Measurements from ENCODE around the gene KIAA0513.
"Not testable (repeated sequence)": the region's sequence is repeated elsewhere in the genome, so short reads cannot be mapped to it uniquely, and the experiment has no call there.

The KIAA0513 gene

DNA sequence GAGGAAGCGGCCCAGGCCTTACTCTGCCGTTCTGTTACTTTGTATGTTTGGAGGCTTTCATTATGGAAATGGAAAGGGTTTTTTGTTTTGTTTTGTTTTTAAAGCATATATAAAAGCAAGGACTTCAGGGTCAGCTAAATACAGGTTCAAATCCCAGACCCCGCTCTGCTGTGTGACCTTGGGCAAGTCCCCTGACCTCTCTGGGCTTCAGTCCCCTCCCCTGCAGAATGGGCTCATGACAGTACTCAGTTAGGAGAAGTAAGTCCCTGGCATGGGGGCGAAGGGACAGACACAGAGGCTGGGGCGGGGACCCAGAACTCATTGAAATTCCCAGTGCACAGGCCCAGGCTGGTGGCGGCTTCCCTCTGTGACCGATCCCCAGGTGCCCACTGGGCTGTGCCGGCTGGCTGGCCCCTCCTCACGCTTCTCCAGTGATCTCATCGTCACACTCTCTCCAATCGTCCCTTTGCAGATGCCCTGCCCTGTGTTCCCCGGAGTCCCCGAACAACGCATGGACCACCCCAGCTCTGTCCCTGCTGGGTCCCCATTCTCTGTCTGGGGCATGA lies 85.7 kb downstream of the KIAA0513 start:
- TF ChIP-seq, protein P1, sequence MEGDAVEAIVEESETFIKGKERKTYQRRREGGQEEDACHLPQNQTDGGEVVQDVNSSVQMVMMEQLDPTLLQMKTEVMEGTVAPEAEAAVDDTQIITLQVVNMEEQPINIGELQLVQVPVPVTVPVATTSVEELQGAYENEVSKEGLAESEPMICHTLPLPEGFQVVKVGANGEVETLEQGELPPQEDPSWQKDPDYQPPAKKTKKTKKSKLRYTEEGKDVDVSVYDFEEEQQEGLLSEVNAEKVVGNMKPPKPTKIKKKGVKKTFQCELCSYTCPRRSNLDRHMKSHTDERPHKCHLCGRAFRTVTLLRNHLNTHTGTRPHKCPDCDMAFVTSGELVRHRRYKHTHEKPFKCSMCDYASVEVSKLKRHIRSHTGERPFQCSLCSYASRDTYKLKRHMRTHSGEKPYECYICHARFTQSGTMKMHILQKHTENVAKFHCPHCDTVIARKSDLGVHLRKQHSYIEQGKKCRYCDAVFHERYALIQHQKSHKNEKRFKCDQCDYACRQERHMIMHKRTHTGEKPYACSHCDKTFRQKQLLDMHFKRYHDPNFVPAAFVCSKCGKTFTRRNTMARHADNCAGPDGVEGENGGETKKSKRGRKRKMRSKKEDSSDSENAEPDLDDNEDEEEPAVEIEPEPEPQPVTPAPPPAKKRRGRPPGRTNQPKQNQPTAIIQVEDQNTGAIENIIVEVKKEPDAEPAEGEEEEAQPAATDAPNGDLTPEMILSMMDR (IDR thresholded peaks at IDR 0.05; ENCODE audit: extremely low read depth, insufficient read depth, missing control alignments): no peak
- no peak for DNase-seq (ENCODE audit: low spot score)
- in situ Hi-C loops (cut with MboI; ENCODE audit: low pct_unique_long_range_greater_than_20kb, low sequenced_read_pairs, unreplicated experiment): no loop called here

DNA sequence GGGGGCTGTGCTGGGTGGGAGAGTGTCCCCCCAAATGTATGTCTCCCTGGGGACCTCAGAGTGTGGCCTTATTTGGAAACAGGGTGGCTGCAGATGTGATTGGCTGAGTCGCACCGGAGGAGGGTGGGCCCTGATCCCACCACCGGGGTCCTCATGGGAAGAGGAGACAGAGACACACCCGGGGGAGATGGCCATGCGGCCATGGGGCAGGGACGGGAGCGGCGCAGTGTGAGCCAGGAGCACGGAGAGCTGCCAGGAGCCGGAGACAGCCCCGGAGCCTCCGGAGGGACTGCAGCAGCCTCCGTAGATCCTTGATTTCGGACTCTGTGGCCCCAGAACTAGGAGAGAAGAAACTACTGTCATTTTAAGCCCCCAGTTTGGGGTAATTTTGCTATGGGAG lies 86.3 kb downstream of the KIAA0513 start:
- no peak for DNase-seq (ENCODE audit: low spot score)
- in situ Hi-C loops (cut with MboI; ENCODE audit: low pct_unique_long_range_greater_than_20kb, low sequenced_read_pairs, unreplicated experiment): no loop called here
- TF ChIP-seq, protein P1 (IDR thresholded peaks at IDR 0.05; ENCODE audit: extremely low read depth, insufficient read depth, missing control alignments): no peak

DNA sequence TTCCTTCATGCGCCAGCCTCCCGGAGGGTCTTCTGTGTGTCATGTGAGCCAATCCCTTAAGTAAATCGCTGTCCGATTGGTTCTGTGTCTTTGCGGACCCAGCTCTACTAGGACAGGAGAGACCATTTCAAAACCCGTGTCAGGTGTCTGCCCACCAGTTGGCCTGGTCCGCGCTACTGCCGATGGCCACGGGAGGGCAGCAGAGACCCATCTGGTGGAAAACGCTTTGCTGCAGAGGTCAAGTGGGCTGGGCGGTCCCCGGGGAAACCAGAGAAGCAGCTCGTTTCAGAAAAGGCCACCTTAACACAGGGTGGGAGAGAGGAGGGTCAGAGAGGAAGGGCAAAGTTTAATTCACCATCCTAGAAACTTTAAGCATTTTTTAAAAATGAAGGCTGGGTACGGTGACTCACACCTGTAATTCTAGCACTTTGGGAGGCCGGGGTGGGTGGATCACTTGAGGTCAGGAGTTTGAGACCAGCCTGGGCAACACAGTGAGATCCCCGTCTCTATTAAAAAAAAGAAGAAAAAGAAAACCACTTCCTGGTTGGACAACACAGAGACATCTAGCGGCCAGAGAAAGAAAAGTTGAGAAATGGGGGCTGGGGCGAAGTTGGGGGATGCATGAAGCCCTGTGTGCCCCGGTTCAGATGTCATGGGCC lies 87.4 kb downstream of the KIAA0513 start:
- in situ Hi-C loops (cut with MboI; ENCODE audit: low pct_unique_long_range_greater_than_20kb, low sequenced_read_pairs, unreplicated experiment): no loop called here
- TF ChIP-seq, protein P1 (IDR thresholded peaks at IDR 0.05; ENCODE audit: extremely low read depth, insufficient read depth, missing control alignments): peak; percentile 99
- DNase-seq (ENCODE audit: low spot score): peak; percentile 95

DNA sequence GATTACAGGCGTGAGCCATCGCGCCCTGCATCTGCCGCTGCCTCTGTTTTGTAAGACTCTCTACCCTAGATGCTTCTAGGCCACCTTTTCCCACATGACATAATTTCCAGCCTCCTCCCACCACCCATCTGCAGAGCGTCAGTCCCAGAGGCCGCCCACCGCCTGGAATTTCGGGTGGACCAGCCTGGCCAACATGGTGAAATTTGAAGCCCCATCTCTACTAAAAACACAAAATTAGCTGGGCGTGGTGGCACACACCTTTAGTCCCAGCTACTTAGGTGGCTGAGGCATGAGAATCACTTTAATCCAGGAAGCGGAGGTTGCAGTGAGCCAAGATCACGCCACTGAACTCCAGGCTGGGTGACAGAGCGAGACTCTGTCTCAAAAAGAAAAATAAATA lies 89.8 kb downstream of the KIAA0513 start:
- in situ Hi-C loops (cut with MboI; ENCODE audit: low pct_unique_long_range_greater_than_20kb, low sequenced_read_pairs, unreplicated experiment): no loop called here
- no peak for DNase-seq (ENCODE audit: low spot score)
- TF ChIP-seq, protein P1 (IDR thresholded peaks at IDR 0.05; ENCODE audit: extremely low read depth, insufficient read depth, missing control alignments): no peak

DNA sequence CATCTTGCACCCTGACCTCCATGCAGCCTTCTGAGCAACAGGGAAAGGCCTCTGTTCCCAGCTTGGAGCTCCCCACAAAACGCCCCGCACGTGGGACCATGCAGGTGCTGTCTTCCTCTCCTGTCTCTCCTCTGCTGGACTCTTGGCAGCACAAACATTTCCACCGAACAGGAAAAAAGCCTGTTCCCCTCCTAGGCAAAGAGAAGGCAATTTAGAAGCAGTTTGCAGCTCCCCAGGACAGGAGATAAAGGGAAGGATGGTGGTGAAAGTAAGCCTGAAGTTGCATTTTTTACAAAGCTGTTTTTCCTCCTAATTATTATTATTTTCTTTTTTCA lies 92.4 kb downstream of the KIAA0513 start:
- TF ChIP-seq, protein P1 (IDR thresholded peaks at IDR 0.05; ENCODE audit: extremely low read depth, insufficient read depth, missing control alignments): no peak
- in situ Hi-C loops (cut with MboI; ENCODE audit: low pct_unique_long_range_greater_than_20kb, low sequenced_read_pairs, unreplicated experiment): no loop called here
- DNase-seq (ENCODE audit: low spot score): no peak

DNA sequence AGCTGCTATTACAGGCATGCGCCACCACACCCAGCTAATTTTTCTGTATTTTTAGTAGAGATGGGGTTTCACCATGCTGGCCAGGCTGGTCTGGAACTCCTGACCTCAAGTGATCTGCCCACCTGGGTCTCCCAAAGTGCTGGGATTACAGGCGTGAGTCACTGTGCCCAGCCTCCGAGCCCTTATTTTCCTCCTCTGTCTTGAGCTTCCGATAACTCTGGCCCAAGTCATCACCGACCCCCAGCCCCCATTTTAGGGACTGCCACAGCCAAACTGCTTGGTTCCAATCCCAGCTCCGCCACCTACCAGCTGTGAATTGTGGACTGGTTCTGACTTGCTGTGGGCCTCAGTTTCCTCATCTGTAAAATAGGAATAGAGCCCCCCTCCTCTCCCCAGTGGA lies 95.8 kb downstream of the KIAA0513 start:
- in situ Hi-C loops (cut with MboI; ENCODE audit: low pct_unique_long_range_greater_than_20kb, low sequenced_read_pairs, unreplicated experiment); DNase-seq (ENCODE audit: low spot score): not testable (repeated sequence)

DNA sequence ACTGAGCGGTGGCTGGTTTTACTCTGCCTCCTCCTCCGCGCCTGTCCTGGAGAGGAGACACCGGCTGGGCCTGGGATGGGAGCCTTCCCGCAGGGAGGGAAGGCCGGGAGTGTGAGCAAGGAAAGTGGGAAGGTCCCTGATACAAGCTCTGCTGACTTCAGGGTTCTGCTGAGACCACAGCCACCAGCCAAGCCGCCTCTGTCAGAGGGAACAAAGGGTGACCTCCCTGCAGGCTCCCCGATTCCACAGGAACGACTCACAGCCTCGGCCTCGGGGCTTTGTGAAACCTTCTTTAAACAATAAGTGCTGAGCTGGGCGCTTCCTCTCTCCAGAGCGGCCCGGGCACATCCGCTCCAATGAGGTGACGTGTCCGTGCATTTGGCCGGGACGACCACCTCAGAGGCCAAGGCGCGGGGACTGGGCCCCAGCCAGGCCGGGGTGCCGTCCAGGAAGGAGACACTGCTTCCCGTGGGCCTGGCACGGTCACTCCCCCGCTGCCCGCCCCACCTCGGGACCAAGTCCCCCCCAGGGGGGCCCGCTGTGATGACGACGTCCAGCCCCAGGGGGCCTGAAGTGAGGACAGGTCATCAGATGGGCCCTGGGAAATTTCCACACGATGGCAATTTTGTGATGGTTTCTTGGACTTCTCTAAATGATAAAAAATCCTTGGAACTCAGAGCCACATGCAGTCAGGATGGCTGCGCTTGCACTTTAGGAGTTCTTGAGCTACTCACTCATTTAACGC lies 96.5 kb downstream of the KIAA0513 start:
- TF ChIP-seq, protein P1 (IDR thresholded peaks at IDR 0.05; ENCODE audit: extremely low read depth, insufficient read depth, missing control alignments): no peak
- in situ Hi-C loops (cut with MboI; ENCODE audit: low pct_unique_long_range_greater_than_20kb, low sequenced_read_pairs, unreplicated experiment): no loop called here
- no peak for DNase-seq (ENCODE audit: low spot score)
